Panc1 (cell line): Measurements from ENCODE around the gene TMTC1.

Experiments
- POLR2AphosphoS5 ChIP-seq: IDR thresholded peaks from 2 replicates; pipeline ENCODE4 v1.6.1; 2012; ENCODE audit warnings: mild to moderate bottlenecking, low read depth, low read length, moderate library complexity
- SIN3A ChIP-seq: IDR thresholded peaks from 2 replicates; pipeline ENCODE4 v1.6.1; 2012; ENCODE audit warnings: low read depth, mild to moderate bottlenecking, low read length, moderate library complexity, borderline replicate concordance; ENCODE audit not compliant: insufficient read depth
- TCF7L2 ChIP-seq: IDR thresholded peaks from 2 replicates; pipeline ENCODE4 v1.6.1; 2011; ENCODE audit warnings: mild to moderate bottlenecking, low read depth, low read length, inconsistent platforms
- TF ChIP-seq, protein P1 (sequence below): fragments of 450-650 bp; IDR thresholded peaks from 2 replicates; pipeline ENCODE4 v1.5.1; 2017; ENCODE audit warnings: mild to moderate bottlenecking
- TF ChIP-seq, protein P2 (sequence below), 2 experiments: IDR thresholded peaks; 2 replicates each; pipeline ENCODE4 v1.6.1; 2011 to 2012; ENCODE audit warnings: low read depth in 2 of 2, control low read depth in 1 of 2, low read length in 1 of 2, mild to moderate bottlenecking in 1 of 2, moderate library complexity in 1 of 2; ENCODE audit not compliant: insufficient read depth in 1 of 2

DNA sequence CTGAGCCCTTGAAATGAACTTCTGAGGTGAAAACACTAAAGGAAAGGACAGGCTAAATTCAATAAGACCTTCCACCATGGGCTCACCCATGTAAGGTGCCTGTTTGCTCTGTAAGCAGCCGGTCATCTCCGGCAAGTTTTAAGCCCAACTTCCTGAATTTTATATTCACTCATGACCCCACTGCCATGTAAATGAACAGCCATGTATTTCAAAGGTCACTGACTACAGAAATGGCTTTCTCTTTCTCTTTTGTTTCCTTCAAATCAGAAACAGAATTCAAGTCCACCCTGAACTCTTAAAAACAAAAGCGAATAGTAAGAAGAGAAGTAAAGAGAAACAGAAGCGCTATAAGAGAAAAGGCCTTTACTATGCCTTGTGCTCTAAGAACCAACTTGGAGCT, 224.5 kb downstream of the TMTC1 start:
- TF ChIP-seq, protein P1, sequence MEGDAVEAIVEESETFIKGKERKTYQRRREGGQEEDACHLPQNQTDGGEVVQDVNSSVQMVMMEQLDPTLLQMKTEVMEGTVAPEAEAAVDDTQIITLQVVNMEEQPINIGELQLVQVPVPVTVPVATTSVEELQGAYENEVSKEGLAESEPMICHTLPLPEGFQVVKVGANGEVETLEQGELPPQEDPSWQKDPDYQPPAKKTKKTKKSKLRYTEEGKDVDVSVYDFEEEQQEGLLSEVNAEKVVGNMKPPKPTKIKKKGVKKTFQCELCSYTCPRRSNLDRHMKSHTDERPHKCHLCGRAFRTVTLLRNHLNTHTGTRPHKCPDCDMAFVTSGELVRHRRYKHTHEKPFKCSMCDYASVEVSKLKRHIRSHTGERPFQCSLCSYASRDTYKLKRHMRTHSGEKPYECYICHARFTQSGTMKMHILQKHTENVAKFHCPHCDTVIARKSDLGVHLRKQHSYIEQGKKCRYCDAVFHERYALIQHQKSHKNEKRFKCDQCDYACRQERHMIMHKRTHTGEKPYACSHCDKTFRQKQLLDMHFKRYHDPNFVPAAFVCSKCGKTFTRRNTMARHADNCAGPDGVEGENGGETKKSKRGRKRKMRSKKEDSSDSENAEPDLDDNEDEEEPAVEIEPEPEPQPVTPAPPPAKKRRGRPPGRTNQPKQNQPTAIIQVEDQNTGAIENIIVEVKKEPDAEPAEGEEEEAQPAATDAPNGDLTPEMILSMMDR: no peak
- no peak for TF ChIP-seq POLR2AphosphoS5
- TF ChIP-seq, protein P2, sequence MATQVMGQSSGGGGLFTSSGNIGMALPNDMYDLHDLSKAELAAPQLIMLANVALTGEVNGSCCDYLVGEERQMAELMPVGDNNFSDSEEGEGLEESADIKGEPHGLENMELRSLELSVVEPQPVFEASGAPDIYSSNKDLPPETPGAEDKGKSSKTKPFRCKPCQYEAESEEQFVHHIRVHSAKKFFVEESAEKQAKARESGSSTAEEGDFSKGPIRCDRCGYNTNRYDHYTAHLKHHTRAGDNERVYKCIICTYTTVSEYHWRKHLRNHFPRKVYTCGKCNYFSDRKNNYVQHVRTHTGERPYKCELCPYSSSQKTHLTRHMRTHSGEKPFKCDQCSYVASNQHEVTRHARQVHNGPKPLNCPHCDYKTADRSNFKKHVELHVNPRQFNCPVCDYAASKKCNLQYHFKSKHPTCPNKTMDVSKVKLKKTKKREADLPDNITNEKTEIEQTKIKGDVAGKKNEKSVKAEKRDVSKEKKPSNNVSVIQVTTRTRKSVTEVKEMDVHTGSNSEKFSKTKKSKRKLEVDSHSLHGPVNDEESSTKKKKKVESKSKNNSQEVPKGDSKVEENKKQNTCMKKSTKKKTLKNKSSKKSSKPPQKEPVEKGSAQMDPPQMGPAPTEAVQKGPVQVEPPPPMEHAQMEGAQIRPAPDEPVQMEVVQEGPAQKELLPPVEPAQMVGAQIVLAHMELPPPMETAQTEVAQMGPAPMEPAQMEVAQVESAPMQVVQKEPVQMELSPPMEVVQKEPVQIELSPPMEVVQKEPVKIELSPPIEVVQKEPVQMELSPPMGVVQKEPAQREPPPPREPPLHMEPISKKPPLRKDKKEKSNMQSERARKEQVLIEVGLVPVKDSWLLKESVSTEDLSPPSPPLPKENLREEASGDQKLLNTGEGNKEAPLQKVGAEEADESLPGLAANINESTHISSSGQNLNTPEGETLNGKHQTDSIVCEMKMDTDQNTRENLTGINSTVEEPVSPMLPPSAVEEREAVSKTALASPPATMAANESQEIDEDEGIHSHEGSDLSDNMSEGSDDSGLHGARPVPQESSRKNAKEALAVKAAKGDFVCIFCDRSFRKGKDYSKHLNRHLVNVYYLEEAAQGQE (IDR thresholded peaks at IDR 0.05; ENCODE audit: insufficient read depth in 1 of 2, low read depth in 2 of 2, low read length in 1 of 2): no peak
- no peak for TF ChIP-seq SIN3A
- TF ChIP-seq TCF7L2: no peak
